HepG2 (cell line): Measurements from ENCODE around the gene MAT2A. TPM values are rescaled to one million over a fixed set of nuclear protein-coding genes. Genes with fewer than 3 reads are reported as not detected.

Experiments
- DNMT3B ChIP-seq: conservative IDR thresholded peaks from 2 replicates; pipeline ENCODE4 v1.6.1; 2016; ENCODE audit warnings: missing biosample characterization, control low read depth
- E2F5 ChIP-seq: sonication (generic); formaldehyde crosslinking; conservative IDR thresholded peaks from 2 replicates; pipeline ENCODE4 v1.4.0; 2020; ENCODE audit warnings: missing genetic modification reagents
- ETV6 ChIP-seq: sonication (generic); formaldehyde crosslinking; conservative IDR thresholded peaks from 2 replicates; pipeline ENCODE4 v1.4.0; 2020; ENCODE audit warnings: missing genetic modification reagents
- IKZF4 ChIP-seq: sonication (generic); formaldehyde crosslinking; IDR thresholded peaks from 2 replicates; pipeline ENCODE4 v1.5.1; 2020; ENCODE audit warnings: borderline replicate concordance, mild to moderate bottlenecking, low read depth, missing genetic modification reagents; ENCODE audit errors: not compliant biosample characterization
- NFYB ChIP-seq: sonication (generic); formaldehyde crosslinking; IDR thresholded peaks from 2 replicates; pipeline ENCODE4 v1.4.0; 2020; ENCODE audit warnings: missing genetic modification reagents
- RARA ChIP-seq: IDR thresholded peaks from 2 replicates; pipeline ENCODE4 v1.6.1; 2016; ENCODE audit warnings: missing genetic modification reagents, missing compliant biosample characterization
- REL ChIP-seq: sonication (generic); formaldehyde crosslinking; conservative IDR thresholded peaks from 2 replicates; pipeline ENCODE4 v1.8.0; 2022; ENCODE audit warnings: mild to moderate bottlenecking, missing genetic modification reagents, moderate library complexity
- RFX1 ChIP-seq: fragments of 450-650 bp; IDR thresholded peaks from 2 replicates; pipeline ENCODE4 v1.6.1; 2017
- SALL2 ChIP-seq: sonication (generic); formaldehyde crosslinking; IDR thresholded peaks from 2 replicates; pipeline ENCODE4 v1.8.1; 2023; ENCODE audit warnings: mild to moderate bottlenecking, missing genetic modification reagents, inconsistent platforms
- SP4 ChIP-seq: sonication (generic); formaldehyde crosslinking; IDR thresholded peaks from 2 replicates; pipeline ENCODE4 v1.8.1; 2023; ENCODE audit warnings: mild to moderate bottlenecking, missing genetic modification reagents
- TBX2 ChIP-seq: sonication (generic); formaldehyde crosslinking; IDR thresholded peaks from 2 replicates; pipeline ENCODE4 v1.5.0; 2020; ENCODE audit warnings: missing genetic modification reagents, mild to moderate bottlenecking, borderline replicate concordance
- THYN1 ChIP-seq: sonication (generic); formaldehyde crosslinking; IDR thresholded peaks from 2 replicates; pipeline ENCODE4 v1.8.1; 2023; ENCODE audit warnings: low read depth, mild to moderate bottlenecking, moderate library complexity, missing genetic modification reagents, borderline replicate concordance
- ZNF280B ChIP-seq: sonication (generic); formaldehyde crosslinking; IDR thresholded peaks from 2 replicates; pipeline ENCODE4 v1.5.0; 2020; ENCODE audit warnings: missing genetic modification reagents, mild to moderate bottlenecking, borderline replicate concordance
- ZNF407 ChIP-seq: sonication (generic); formaldehyde crosslinking; IDR thresholded peaks from one replicate; pipeline ENCODE4 v1.5.1; 2020; ENCODE audit warnings: mild to moderate bottlenecking, missing genetic modification reagents; ENCODE audit errors: not compliant biosample characterization
- ZNF451 ChIP-seq: sonication (generic); formaldehyde crosslinking; IDR thresholded peaks from 2 replicates; pipeline ENCODE4 v1.5.0; 2020; ENCODE audit warnings: mild to moderate bottlenecking, missing genetic modification reagents
- ZNF766 ChIP-seq: sonication (generic); formaldehyde crosslinking; IDR thresholded peaks from 2 replicates; pipeline ENCODE4 v1.5.0; 2020; ENCODE audit warnings: missing genetic modification reagents, borderline replicate concordance
- ZNF878 ChIP-seq: sonication (generic); formaldehyde crosslinking; IDR thresholded peaks from 2 replicates; pipeline ENCODE4 v1.8.1; 2023; ENCODE audit warnings: mild to moderate bottlenecking, missing genetic modification reagents, moderate library complexity
- ZSCAN20 ChIP-seq: sonication (generic); formaldehyde crosslinking; IDR thresholded peaks from 2 replicates; pipeline ENCODE4 v1.4.0; 2020; ENCODE audit warnings: missing genetic modification reagents, mild to moderate bottlenecking, borderline replicate concordance
- polyA plus RNA-seq, 8 experiments: library from polyadenylated mRNA; depleted of rRNA in 3 of 8; stranded (reverse) in 7 of 8; unstranded in 1 of 8; fragments of >200 nt; fragmentation: Illumina TruSeq in 4 of 8; extraction: Trizol in 4 of 8; gene quantifications; 2 replicates each; pipeline versions ENCODE4 v1.2.1 to v1.2.3, GENCODE V29; 2011 to 2016; ENCODE audit warnings: low read depth in 4 of 8, missing spikeins in 1 of 8, mixed read lengths in 1 of 8; ENCODE audit not compliant: insufficient read depth in 1 of 8
- total RNA-seq, 5 experiments: library from RNA; depleted of rRNA; stranded (reverse); fragments of >200 nt; fragmentation: Illumina TruSeq; extraction: Trizol; gene quantifications; 2 replicates each; pipeline ENCODE4 v1.2.3, GENCODE V29; 2016; ENCODE audit warnings: low read depth in 1 of 5

Gene MAT2A
- total and polyA plus RNA-seq, 2 of the 13 experiments (the other 11 are each of a cell fraction or from before 2014, with no cell fraction given): 155 to 331 TPM

- TF ChIP-seq ZNF407: peak; percentile 67
- TF ChIP-seq ETV6 (CRISPR knock-in tag): peak; percentile 48
- TF ChIP-seq ZNF451 (CRISPR knock-in tag): no peak; the same call in 1 of the 2 replicates
- no peak for TF ChIP-seq IKZF4 (CRISPR knock-in tag)
- peak; percentile 87 for TF ChIP-seq SP4
- TF ChIP-seq RARA (CRISPR knock-in tag): no peak; the same call in 1 of the 2 replicates
- peak; percentile 94 for TF ChIP-seq ZNF878 (CRISPR knock-in tag)
- peak; percentile 95 for TF ChIP-seq TBX2
- TF ChIP-seq DNMT3B (CRISPR knock-in tag): no peak; the same call in 1 of the 2 replicates
- TF ChIP-seq SALL2 (CRISPR knock-in tag): peak; percentile 78
- TF ChIP-seq ZNF280B (CRISPR knock-in tag): peak; percentile 71
- TF ChIP-seq NFYB: peak; percentile 39; the same call in 1 of the 2 replicates
- TF ChIP-seq ZSCAN20 (CRISPR knock-in tag): no peak; the same call in 1 of the 2 replicates
- no peak; the same call in 1 of the 2 replicates for TF ChIP-seq E2F5 (CRISPR knock-in tag)
- TF ChIP-seq THYN1 (CRISPR knock-in tag): no peak
- TF ChIP-seq REL (CRISPR knock-in tag): 0 out of 2 replicates have a peak, but pooled peaks have one; percentile 53
- no peak for TF ChIP-seq RFX1
- TF ChIP-seq ZNF766 (CRISPR knock-in tag): 0 out of 2 replicates have a peak, but pooled peaks have one; percentile 41
Measured at GRCh38 chr2:85561280-85562212, 22.6 kb downstream of the MAT2A start, which contains the start of gene GGCX (continued).
